ENCODE results near the gene IFRD1.
"Not testable (repeated sequence)": the region's sequence is repeated elsewhere in the genome, so short reads cannot be mapped to it uniquely, and the experiment has no call there.

IFRD1 gene

DNA sequence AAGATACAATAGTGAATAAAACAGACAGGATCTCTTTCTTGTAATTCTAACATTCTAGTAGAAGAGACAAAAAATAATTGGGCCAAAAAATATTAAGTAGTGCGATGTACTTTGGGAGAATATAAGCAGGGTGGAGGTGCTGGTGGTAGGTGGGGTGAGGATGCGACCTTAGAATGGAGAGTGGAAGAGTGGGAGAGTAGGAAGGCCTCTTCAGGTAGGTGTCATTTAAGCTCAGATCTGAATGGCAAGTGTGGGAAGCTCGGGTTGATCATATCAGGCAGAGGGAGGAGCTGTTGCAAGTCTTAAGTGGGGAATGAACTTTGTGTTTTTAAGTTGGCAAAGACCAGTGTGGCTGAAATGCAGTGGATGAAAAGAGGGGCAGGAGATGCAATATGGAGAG, 3.8 kb upstream of the IFRD1 start:
- DNase-seq = no peak

DNA sequence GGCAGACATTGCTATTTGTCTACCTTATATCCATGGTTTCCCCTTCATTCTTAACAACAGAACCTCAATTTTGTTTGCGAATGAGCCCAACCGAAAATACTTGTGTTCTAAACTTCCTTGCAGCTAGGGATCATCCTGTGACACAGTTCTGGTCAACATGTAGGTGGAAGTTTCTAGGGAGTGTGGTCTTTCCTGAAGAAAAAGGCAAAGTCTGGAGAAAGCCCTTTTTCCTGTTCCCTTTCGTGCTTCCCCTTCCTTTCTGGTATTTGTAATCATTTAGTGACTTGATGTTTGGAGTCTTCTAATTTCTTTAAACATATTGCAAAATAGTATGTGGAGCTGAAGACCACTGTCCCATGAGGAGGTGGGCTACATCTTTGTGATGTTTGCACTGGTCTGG, 2.9 kb upstream of the IFRD1 start:
- no peak for DNase-seq

GRCh38 chr7:112448381-112448780, 1.9 kb upstream of the IFRD1 start:
- DNase-seq = no peak

GRCh38 chr7:112448891-112449290, 1.4 kb upstream of the IFRD1 start:
- DNase-seq = peak; percentile 21

GRCh38 chr7:112449353-112449752, 907 bp upstream of the IFRD1 start:
- peak; percentile 55 for DNase-seq

DNA sequence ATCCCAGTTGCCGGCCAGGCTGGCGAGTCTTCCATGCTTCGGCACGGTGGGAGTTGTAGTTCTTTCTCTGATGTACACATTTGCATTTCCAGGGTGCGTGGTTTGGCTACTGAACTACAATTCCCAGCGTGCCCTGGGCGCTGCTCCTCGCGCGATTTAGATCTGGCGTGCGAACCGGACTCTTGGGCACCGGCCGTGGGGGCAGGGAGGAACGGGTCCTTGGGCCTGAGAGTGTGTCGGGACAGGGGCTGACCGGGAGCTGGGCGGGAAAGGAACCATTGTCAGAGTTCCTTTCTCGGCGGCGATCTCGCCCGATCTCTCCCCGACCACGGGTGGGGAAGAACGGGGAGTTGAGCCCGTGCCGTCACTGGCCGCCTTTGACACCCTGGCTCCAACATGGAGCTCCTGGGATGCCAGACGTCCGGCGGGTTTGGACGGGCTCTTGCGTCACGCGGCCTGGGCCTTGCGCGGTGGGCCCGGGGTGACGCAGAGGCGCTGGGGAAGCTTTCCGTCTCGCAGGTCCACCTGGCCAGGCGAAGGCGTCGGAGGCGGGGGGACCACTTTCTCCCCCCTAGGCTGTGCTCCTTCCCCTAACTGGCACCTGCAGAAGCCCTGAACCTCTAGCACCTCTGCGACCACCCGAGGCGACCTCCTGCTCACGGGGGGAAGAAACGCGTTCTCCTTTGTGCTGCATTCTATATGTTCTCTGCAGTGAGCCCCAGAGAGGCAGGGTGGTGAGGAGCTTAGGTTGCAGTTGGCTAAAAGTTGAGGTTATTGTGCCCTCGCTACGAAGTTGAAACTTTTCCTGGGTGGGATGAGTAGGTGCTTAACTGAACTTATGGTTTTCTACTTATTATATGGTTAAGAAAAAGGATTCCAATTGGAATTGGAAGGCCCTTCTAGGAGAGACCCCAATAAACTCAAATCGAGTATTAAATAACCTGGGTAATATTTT, 824 bp downstream of the IFRD1 start:
- peak; percentile 93 for DNase-seq

DNA sequence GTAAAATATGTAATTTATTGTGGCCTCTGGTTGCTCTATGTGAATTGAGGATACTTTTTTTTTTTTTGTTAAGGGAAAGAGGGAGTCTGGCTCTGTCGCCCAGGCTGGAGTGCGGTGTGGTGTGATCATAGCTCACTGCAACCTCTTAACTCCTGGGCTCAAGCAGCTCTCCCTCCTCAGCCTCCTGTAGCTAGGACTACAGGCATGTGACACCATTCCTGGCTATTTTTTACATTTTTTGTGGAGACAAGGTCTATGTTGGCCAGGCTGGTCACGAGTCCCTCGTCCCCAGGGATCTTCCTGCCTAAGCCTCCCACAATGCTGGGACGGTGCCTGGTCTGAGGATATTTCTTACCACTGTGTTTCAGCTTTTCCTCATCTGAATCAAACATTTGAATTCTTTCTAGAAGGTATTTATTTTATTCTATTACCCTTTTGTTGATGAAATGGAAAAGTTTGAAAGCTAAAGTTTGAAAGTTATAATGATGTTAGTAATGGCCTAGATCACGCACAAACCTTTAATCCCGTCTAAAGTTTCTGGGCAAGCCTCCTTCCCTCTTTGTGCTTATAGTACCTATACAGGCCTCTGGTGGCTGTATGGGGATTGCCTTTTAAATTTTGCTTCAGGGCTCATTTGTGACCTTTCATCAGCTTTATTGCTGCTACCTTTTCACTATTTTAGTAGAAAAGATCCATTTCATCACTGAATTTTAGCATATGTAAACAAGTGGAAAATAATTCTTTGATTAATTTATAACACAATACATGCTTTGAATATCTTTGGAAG, 2.0 kb downstream of the IFRD1 start:
- no peak for DNase-seq

DNA sequence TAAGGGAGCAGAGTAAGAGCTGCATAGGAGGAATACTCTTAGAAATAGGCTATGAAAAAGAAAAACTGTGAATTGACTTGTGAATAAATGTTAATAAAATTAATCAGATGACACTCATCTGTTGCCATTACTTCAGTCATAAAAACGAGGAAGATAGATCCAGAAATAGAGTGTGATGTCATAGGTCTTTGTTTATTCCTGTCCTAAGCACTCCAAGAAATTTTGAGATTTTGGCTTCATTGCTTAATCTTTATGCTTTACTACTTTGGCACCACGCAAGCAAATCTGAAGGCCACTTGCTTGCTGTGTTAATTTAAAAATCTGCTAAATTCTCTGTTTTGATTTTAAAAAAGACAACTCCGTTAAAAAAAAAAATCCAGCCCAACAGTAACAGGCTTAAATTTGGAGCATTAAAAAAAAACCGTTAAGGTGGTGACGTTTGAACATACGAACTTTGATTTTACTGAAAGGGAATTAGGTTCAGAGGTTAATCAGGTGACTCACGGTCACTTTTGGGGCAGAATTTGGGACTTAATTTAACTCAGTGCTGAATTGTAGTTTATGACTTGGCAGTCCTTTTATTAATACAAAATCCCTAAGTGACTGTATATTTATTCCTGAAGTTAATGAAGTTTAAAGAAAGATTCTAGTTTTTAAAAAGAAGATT, 3.4 kb downstream of the IFRD1 start:
- no peak for DNase-seq

GRCh38 chr7:112454191-112454590, 3.9 kb downstream of the IFRD1 start:
- not testable (repeated sequence) for DNase-seq

DNA sequence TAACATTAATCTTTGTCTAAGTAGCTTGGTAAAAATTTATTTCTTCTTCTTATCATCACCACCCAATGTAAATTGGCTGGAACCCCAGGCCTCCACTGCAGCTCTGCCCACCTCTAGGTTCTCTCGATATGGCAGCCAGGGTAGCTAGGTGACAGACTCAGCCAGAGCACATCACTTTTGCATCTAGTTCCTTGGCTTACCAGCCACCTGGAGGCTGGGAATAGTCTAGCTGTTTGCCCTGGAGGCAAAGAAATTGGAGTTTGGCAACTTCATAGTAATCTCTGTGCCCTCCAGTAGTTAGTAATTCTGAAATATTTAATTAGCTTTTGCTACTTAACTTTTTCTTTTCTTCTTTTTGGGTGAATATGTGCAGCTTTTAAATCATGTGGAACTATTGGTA, 9.4 kb downstream of the IFRD1 start:
- no peak for DNase-seq

DNA sequence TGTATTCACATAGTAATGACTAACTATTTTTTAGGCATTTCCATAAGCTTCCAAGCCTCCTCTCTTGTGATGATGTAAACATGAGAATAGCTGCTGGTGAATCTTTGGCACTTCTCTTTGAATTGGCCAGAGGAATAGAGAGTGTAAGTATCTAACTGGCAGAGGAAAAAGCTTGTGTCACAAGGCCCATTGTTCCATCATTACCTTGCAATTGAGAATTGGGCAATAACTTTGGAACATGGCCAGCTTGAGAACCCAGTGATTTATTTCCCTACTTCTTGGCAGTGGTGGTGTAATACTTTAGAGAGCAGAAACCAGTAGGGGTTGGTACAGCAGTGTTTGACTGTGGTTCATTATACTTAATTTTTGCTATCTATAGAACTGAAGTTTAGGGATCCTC, 12.0 kb downstream of the IFRD1 start:
- peak; percentile 82 for DNase-seq

- DNase-seq = no peak
Observed at GRCh38 chr7:112467867-112468266, 17.6 kb downstream of the IFRD1 start.

DNA sequence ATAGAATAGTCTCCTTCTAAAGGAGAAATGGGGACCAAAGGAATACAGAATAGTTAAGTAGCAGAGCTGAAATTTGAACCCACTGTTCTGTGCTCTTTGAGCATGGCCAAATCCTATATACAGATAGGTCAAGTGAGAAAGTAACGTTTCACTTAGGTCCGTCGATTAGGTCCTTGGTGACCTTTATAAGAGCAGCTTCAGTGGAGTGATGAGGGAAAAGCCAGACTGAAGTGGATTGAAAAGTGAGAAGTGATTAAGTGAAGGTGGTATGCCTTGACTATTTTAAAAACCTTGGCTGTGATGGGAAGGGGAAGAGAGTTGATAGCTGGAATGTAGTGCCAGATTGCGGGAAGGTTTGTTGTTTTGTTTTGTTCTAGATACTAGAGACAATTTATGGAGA, 19.9 kb downstream of the IFRD1 start:
- no peak for DNase-seq

DNA sequence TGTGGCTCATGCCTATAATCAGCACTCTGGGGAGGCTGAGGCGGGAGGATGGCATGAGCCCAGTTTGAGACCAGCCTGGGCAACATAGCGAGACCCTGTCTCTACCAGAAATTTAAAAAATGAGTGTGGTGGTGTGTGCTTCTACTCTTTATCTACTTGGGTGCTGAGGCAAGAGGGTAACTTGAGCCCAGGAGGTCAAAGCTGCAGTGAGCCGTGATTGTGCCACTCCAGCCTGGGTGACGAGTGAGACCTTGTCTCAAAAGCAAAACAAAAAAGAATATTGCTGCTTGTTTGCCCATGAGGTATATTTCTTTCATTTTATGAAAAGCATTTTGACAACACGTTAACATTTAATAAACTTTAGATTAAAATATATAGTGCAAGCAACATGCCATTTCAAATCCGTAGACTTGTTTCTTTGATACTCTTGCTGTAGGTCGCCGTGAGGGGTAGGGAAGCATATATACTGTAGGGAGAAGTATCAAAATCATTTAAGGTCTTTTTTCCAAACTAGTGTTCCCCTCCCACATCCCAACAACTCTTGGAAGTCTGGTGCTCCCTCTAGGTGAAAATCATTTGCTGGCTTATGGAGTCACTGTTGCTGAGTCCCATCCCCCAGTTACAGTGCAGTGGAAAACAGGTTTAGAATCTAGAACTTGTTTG, 26.3 kb downstream of the IFRD1 start:
- no peak for DNase-seq

DNA sequence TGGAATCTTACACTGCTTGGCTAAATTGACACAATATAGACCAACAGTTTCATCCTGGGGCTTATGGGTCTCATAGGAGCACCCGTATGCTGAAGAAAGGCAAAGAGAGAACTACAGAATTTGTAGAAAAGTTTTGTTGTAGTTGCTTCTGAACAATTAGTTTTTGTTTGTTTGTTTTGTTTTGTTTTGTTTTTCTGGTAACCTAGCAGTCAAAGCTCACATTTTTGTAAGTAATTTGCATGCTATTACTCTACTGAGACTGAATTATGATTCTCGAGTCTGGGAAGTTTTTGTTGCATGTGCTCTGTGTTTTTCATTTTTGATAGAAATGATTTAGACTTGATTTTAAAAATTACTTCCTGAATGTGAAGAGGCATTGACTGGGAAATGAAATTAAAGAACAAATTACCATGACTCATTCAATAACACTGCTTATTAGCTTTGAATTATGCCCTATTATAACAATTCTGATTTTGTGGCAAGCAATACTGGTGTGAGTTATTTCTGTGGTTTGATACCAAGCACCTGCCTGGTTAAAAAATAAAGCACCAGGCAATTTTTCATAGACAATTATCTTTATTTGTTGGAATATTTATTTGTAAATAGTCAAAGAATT, 31.0 kb downstream of the IFRD1 start:
- DNase-seq = no peak

DNA sequence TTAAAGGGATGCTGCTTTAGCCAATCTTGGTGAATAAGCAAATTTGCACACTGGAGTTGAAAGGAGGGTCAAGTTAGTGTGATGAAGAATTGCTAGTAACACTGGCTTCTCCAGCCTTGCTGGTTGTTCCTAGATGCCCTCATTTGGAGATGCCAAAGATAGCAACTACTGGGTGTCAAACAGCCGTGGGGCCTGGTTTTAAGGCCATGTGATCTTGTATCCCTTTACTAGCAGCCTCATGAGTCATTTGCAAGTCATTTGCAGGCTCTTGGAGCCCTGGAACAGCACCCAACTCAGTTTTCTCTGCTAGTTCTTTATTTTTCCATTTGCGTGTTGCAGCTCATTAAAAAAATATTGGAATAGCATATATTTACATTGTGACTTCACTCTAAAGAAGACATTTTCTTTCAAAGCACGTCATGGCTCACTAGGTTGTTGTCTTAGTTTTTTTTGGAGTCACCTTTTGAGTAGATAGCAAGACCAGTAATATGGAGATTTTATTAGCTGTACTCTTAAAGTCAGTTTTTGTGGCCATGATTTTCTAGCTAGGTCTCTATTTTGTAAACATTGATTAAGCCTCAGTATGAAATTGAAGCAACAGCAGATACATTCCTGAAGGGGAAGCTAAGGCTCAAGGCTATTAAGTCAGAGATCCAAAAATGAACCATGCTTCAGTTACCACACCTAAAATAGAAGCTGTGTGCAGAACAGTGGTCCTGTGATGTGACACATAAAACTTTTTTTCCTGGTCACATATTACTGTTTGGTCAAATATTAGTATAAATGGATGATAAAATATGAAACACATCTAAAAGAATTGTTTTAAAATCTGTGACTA, 31.8 kb downstream of the IFRD1 start:
- DNase-seq = peak; percentile 74

GRCh38 chr7:112484671-112485167, 34.5 kb downstream of the IFRD1 start:
- no peak for DNase-seq

DNA sequence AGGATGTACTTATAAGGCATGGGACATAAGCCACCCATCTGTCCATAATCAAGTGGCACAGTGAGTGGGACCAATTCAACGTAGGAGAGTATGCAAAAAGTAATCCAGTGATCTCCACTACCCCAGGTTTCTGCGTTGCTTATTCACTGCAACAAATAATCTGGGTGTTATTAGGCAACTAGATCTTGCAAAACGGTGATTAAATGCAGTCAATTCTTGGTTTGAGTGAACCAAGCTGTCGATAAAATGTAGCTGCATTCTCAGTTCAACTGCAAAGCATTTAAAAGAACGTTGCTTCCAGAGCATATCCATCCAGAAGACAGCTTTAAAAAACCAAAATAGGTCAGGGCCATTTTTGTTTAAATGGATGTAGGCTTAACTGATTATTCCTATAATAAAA, 35.5 kb downstream of the IFRD1 start:
- DNase-seq = no peak

- no peak for DNase-seq
Observed at GRCh38 chr7:112487457-112488263, 37.4 kb downstream of the IFRD1 start.

DNA sequence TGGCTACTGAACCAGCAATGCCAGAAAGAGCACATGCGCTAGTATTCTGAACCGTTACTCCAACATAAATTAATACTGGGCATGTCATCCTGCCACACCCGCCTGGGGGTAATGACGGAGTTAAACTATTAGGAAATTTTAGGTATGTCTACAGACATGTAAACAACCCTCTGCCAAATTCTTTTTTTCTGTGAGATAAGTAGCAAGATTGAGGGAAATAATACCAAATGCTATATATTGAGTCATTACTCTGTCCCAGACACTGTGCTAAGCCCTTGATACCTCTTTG, 37.9 kb downstream of the IFRD1 start:
- no peak for DNase-seq

- DNase-seq = no peak
Observed at GRCh38 chr7:112492186-112492585, 41.9 kb downstream of the IFRD1 start.

Data from NCI-H226 (cell line).